A549 (cell line): ENCODE measurements around the gene CHCHD6. TPM values are rescaled to one million over a fixed set of nuclear protein-coding genes. Genes with fewer than 3 reads are reported as not detected.

Source experiments
- ATAC-seq, 2 experiments: fragments of 200-7000 bp in 1 of 2; fragments of >200 bp in 1 of 2; cut with Nextera tagmentation in 1 of 2; cut with Tn5 transposase in 1 of 2; 3 replicates each; pipeline versions ENCODE4 v1.8.0 to v1.9.1; 2018 to 2020; ENCODE audit warnings: mild to moderate bottlenecking in 1 of 2, moderate library complexity in 1 of 2
- CTCF ChIA-PET: fragments of 300-600 bp; sonication (Branson Sonifier 250); formaldehyde crosslinking; extraction: SDS; loops from one replicate; lab custom pipeline; 2021; ENCODE audit warnings: antibody characterized with exemption, inconsistent platforms; lab: Yijun Ruan, JAX
- POLR2A ChIA-PET: fragments of 350-600 bp; formaldehyde crosslinking; extraction: SDS; loops from one replicate; lab custom pipeline; 2021; ENCODE audit warnings: antibody characterized with exemption, inconsistent platforms; lab: Yijun Ruan, JAX
- DNase-seq, 2 experiments: peaks; one replicate each; pipeline versions ENCODE4 v3.0.0 to v3.0.0-alpha.2; 2011 to 2016; ENCODE audit warnings: low read depth in 1 of 2, low spot score in 1 of 2
- FAIRE-seq: peaks from 2 replicates; lab custom pipeline; 2011; peaks lifted over from hg19 to GRCh38; lab: Jason Lieb, UNC
- H3K27ac ChIP-seq, 2 experiments: fragments of >200 bp; sonication (Bioruptor Twin); formaldehyde crosslinking; 3 replicates each; pipeline ENCODE4 v1.5.1; 2016 to 2017
- H3K4me1 ChIP-seq: fragments of >200 bp; sonication (Bioruptor Twin); formaldehyde crosslinking; 3 replicates; pipeline ENCODE4 v1.6.1; 2016
- H3K4me2 ChIP-seq: fragments of >200 bp; sonication (Bioruptor Twin); formaldehyde crosslinking; 3 replicates; pipeline ENCODE4 v1.6.1; 2016
- H3K4me3 ChIP-seq: fragments of >200 bp; sonication (Bioruptor Twin); formaldehyde crosslinking; 3 replicates; pipeline ENCODE4 v1.5.1; 2016
- H3K9me3 ChIP-seq: fragments of >200 bp; sonication (Bioruptor Twin); formaldehyde crosslinking; 3 replicates; pipeline ENCODE4 v1.6.1; 2016
- ATOH8 ChIP-seq: fragments of 250-450 bp; sonication (Bioruptor Pico); IDR thresholded peaks from 2 replicates; pipeline ENCODE4 v1.5.0; 2020; ENCODE audit warnings: low read depth, mild to moderate bottlenecking, moderate library complexity
- CBX8 ChIP-seq: fragments of 200-600 bp; sonication (generic); IDR thresholded peaks from 2 replicates; pipeline ENCODE4 v1.6.1; 2016
- CEBPB ChIP-seq, 2 experiments: fragments of >200 bp in 1 of 2; sonication (Bioruptor Twin) in 1 of 2; formaldehyde crosslinking in 1 of 2; IDR thresholded peaks; 2 replicates each; pipeline ENCODE4 v1.6.1; 2012 to 2016
- CHD4 ChIP-seq: fragments of 200-600 bp; sonication (generic); IDR thresholded peaks from 2 replicates; pipeline ENCODE4 v1.6.1; 2016; ENCODE audit warnings: antibody characterized with exemption, mild to moderate bottlenecking, borderline replicate concordance
- CTCF ChIP-seq: fragments of >200 bp; sonication (Bioruptor Twin); formaldehyde crosslinking; IDR thresholded peaks from 3 replicates; pipeline ENCODE4 v1.5.1; 2016
- EHF ChIP-seq: fragments of 250-450 bp; sonication (Bioruptor Pico); IDR thresholded peaks from 2 replicates; pipeline ENCODE4 v1.5.0; 2020; ENCODE audit warnings: mild to moderate bottlenecking
- GATA3 ChIP-seq: IDR thresholded peaks from 2 replicates; pipeline ENCODE4 v1.6.1; 2012; ENCODE audit warnings: borderline replicate concordance
- HDAC2 ChIP-seq: fragments of 200-600 bp; sonication (generic); IDR thresholded peaks from 2 replicates; pipeline ENCODE4 v1.6.1; 2016
- HEYL ChIP-seq: fragments of 250-450 bp; sonication (Bioruptor Pico); IDR thresholded peaks from 2 replicates; pipeline ENCODE4 v1.8.0; 2021; ENCODE audit warnings: mild to moderate bottlenecking, moderate library complexity
- HOXA7 ChIP-seq: fragments of 250-450 bp; sonication (Bioruptor Pico); IDR thresholded peaks from 2 replicates; pipeline ENCODE4 v1.5.0; 2020; ENCODE audit warnings: mild to moderate bottlenecking, moderate library complexity
- HOXB13 ChIP-seq: fragments of 250-450 bp; sonication (Bioruptor Pico); IDR thresholded peaks from 2 replicates; pipeline ENCODE4 v1.5.0; 2020; ENCODE audit warnings: low read depth, mild to moderate bottlenecking, moderate library complexity
- HOXB5 ChIP-seq: fragments of 250-450 bp; sonication (Bioruptor Pico); IDR thresholded peaks from 2 replicates; pipeline ENCODE4 v1.5.0; 2020; ENCODE audit warnings: mild to moderate bottlenecking, moderate library complexity
- MAX ChIP-seq: IDR thresholded peaks from 2 replicates; pipeline ENCODE4 v1.6.1; 2012
- NFE2L2 ChIP-seq: fragments of 150-350 bp; conservative IDR thresholded peaks from 2 replicates; pipeline ENCODE4 v1.6.1; 2014; ENCODE audit warnings: low read length
- POLR2A ChIP-seq: IDR thresholded peaks from 2 replicates; pipeline ENCODE4 v1.6.1; 2012; ENCODE audit warnings: mild to moderate bottlenecking, low read length
- RARB ChIP-seq: fragments of 250-450 bp; sonication (Bioruptor Pico); IDR thresholded peaks from 2 replicates; pipeline ENCODE4 v1.8.0; 2021; ENCODE audit warnings: mild to moderate bottlenecking, moderate library complexity
- RCOR1 ChIP-seq: fragments of 150-350 bp; IDR thresholded peaks from 2 replicates; pipeline ENCODE4 v1.6.1; 2014; ENCODE audit warnings: antibody characterized with exemption, low read length, low read depth
- RNF2 ChIP-seq: fragments of 200-600 bp; sonication (generic); IDR thresholded peaks from 2 replicates; pipeline ENCODE4 v1.6.1; 2016; ENCODE audit warnings: low read depth, mild to moderate bottlenecking, antibody characterized with exemption, moderate library complexity, borderline replicate concordance
- SMC3 ChIP-seq: fragments of >200 bp; sonication (Bioruptor Twin); formaldehyde crosslinking; IDR thresholded peaks from 3 replicates; pipeline ENCODE4 v1.6.1; 2018; ENCODE audit warnings: inconsistent platforms
- SREBF2 ChIP-seq: fragments of 450-650 bp; IDR thresholded peaks from 2 replicates; pipeline ENCODE4 v1.6.1; 2014; ENCODE audit warnings: mild to moderate bottlenecking, moderate library complexity
- USF2 ChIP-seq: fragments of 450-650 bp; IDR thresholded peaks from 2 replicates; pipeline ENCODE4 v1.6.1; 2014; ENCODE audit warnings: antibody characterized with exemption
- ZNF302 ChIP-seq: fragments of 250-450 bp; sonication (Bioruptor Pico); IDR thresholded peaks from 2 replicates; pipeline ENCODE4 v1.9.0; 2021; ENCODE audit warnings: inconsistent platforms, mild to moderate bottlenecking, moderate library complexity
- WGBS: methylation state at CpG from one replicate; pipeline ENCODE4 v1.1.6; 2017; ENCODE audit errors: missing lambda C conversion rate; 5-methylcytosine and 5-hydroxymethylcytosine counted together
- polyA plus RNA-seq, 4 experiments: library from polyadenylated mRNA; depleted of rRNA in 3 of 4; stranded (reverse); fragments of >200 nt; fragmentation: RNase III in 1 of 4; extraction: RNeasy Plus Mini Kit Qiagen cat#74134 plus additional on column Dnase treatment in 1 of 4; gene quantifications; 2 replicates in 3 of 4; 3 replicates in 1 of 4; pipeline ENCODE4 v1.2.3, GENCODE V29; 2011 to 2017
- TF ChIP-seq, protein P1 (sequence below): fragments of 150-350 bp; IDR thresholded peaks from 2 replicates; pipeline ENCODE4 v1.6.1; 2014; ENCODE audit warnings: low read depth, mild to moderate bottlenecking, low read length
- TF ChIP-seq, protein P2 (sequence below): fragments of 250-450 bp; sonication (Bioruptor Pico); IDR thresholded peaks from 2 replicates; pipeline ENCODE4 v1.5.0; 2021; ENCODE audit warnings: mild to moderate bottlenecking, moderate library complexity, borderline replicate concordance

The CHCHD6 gene
- polyA plus RNA-seq, 2 of the 4 experiments (the other 2 are of a cell fraction): 15.0 to 18.1 TPM

DNA sequence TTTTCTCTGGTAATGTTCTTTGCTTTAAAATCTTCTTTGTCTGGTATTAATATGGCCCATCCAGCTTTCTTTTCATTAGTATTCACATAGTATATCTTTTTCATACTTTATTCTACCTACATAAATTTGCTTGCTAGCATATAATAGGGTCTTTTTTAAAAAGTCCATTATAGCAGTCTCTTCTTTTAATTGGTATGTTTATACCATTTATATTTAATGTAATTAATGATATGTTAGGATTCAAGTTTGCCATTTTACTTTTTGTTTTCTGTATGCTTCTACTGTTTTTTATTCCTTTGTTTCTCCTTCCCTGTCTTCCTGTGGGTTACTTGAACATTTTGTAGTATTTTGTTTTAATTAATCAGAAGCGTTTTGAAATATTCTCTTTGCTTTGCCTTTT, 89.0 kb downstream of the CHCHD6 start (continued):
- no peak for TF ChIP-seq RNF2

- 87% methylated on average over 7 of the region's 7 CpGs for WGBS
- DNase-seq: no peak
- Histone ChIP-seq H3K27ac (no peak overlapping the region), H3K4me1 (no peaks in the 10 kb centered on the region), H3K9me3 (peaks cover 6% of the 10 kb centered on the region; the same call in 2 of the 3 replicates), H3K4me3 (no peak overlapping the region), H3K4me2 (no peak overlapping the region)
- ATAC-seq: no peak
- TF ChIP-seq, protein P1, sequence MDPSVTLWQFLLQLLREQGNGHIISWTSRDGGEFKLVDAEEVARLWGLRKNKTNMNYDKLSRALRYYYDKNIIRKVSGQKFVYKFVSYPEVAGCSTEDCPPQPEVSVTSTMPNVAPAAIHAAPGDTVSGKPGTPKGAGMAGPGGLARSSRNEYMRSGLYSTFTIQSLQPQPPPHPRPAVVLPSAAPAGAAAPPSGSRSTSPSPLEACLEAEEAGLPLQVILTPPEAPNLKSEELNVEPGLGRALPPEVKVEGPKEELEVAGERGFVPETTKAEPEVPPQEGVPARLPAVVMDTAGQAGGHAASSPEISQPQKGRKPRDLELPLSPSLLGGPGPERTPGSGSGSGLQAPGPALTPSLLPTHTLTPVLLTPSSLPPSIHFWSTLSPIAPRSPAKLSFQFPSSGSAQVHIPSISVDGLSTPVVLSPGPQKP: no peak
- TF ChIP-seq CHD4 (no peak), HEYL (CRISPR knock-in tag) (no peak), ATOH8 (CRISPR knock-in tag) (no peak), NFE2L2 (no peak)
- POLR2A ChIA-PET: no interaction called here
- FAIRE-seq: no peak
- CTCF ChIA-PET: no interaction called here
Observed at GRCh38 chr3:126797563-126797962, 93.5 kb downstream of the CHCHD6 start.

DNA sequence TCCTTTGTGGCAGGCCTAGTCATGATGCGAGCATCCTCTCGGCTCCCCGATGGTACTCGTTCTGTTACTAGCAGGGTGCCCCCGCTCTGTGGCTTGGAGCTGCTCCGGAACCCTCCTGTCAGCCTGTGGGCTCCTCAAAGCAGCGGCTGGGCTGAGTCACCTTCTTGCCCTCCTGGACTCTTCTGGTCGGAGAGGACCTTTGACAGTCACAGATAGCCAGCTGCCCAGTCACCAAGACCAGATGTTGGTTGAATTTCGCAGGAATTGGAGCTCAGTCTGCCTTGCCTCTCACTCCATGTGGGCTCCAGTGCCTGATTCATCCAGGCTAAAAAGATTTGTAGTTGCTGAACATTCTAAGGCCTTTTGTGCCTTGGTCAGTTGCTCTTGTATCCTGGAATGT, 94.5 kb downstream of the CHCHD6 start:
- no peak for DNase-seq
- Histone ChIP-seq H3K4me2 (no peak overlapping the region), H3K4me1 (no peaks in the 10 kb centered on the region), H3K27ac (no peak overlapping the region), H3K9me3 (no peaks in the 10 kb centered on the region; the same call in 2 of the 3 replicates), H3K4me3 (no peak overlapping the region)
- no peak for ATAC-seq
- ChIA-PET CTCF (no interaction called here), POLR2A (no interaction called here)
- FAIRE-seq: no peak
- no peak for TF ChIP-seq RARB
- WGBS: 93% methylated on average over 6 of the region's 9 CpGs

- Histone ChIP-seq H3K9me3 (no peaks in the 10 kb centered on the region), H3K27ac (no peak overlapping the region), H3K4me1 (no peaks in the 10 kb centered on the region), H3K4me2 (no peak overlapping the region), H3K4me3 (no peak overlapping the region)
- ATAC-seq (no peak), FAIRE-seq (no peak), DNase-seq (no peak)
- no peak for TF ChIP-seq HOXB5 (CRISPR knock-in tag)
- TF ChIP-seq EHF (CRISPR knock-in tag): no peak
- no peak for TF ChIP-seq USF2
- no peak for TF ChIP-seq ZNF302 (CRISPR knock-in tag)
- no peak for TF ChIP-seq SMC3
- no peak for TF ChIP-seq RCOR1
- no peak for TF ChIP-seq CEBPB (IDR thresholded peaks at IDR 0.05)
- no peak for TF ChIP-seq CTCF
- TF ChIP-seq ATOH8 (CRISPR knock-in tag): no peak
- TF ChIP-seq POLR2A: no peak
- TF ChIP-seq, protein P2, sequence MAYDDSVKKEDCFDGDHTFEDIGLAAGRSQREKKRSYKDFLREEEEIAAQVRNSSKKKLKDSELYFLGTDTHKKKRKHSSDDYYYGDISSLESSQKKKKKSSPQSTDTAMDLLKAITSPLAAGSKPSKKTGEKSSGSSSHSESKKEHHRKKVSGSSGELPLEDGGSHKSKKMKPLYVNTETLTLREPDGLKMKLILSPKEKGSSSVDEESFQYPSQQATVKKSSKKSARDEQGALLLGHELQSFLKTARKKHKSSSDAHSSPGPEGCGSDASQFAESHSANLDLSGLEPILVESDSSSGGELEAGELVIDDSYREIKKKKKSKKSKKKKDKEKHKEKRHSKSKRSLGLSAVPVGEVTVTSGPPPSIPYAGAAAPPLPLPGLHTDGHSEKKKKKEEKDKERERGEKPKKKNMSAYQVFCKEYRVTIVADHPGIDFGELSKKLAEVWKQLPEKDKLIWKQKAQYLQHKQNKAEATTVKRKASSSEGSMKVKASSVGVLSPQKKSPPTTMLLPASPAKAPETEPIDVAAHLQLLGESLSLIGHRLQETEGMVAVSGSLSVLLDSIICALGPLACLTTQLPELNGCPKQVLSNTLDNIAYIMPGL: no peak
- no peak for TF ChIP-seq CBX8
- TF ChIP-seq MAX: no peak
- TF ChIP-seq HOXB13 (CRISPR knock-in tag): no peak
- no peak for TF ChIP-seq GATA3
- TF ChIP-seq HOXA7: no peak
- no peak for TF ChIP-seq HDAC2
- no peak for TF ChIP-seq SREBF2
- TF ChIP-seq HEYL (CRISPR knock-in tag): no peak
- TF ChIP-seq, protein P1: no peak
- POLR2A ChIA-PET: no interaction called here
- WGBS: 90% methylated on average over 2 of the region's 2 CpGs
- CTCF ChIA-PET: no interaction called here
Observed at GRCh38 chr3:126799099-126799498, 95.1 kb downstream of the CHCHD6 start.
